MM.1S (cell line): ENCODE measurements around the gene MAP3K5.

Source experiments
- CTCF ChIP-seq: fragments of 300-600 bp; sonication (generic); IDR thresholded peaks from 2 replicates; pipeline ENCODE4 v1.5.1; 2016; ENCODE audit warnings: antibody characterized with exemption, low read length, mixed read lengths
- EZH2 ChIP-seq: fragments of 300-600 bp; sonication (generic); optimal IDR thresholded peaks from 2 replicates; pipeline ENCODE3; 2017; ENCODE audit warnings: low read depth, mild to moderate bottlenecking, antibody characterized with exemption, low read length, mixed read lengths
- EZH2phosphoT487 ChIP-seq: fragments of 300-600 bp; sonication (generic); IDR thresholded peaks from 2 replicates; pipeline ENCODE4 v1.6.1; 2018; ENCODE audit warnings: antibody characterized with exemption, low read length

- TF ChIP-seq EZH2phosphoT487 (no peak), CTCF (no peak), EZH2 (no peak)
Observed at GRCh38 chr6:136695412-136695811, 96.9 kb downstream of the MAP3K5 start.
